GF-D8 (cell line): ENCODE data around the gene EPB41L1.

Source experiments
- DNase-seq: peaks from one replicate; lab custom pipeline; 2025; lab: John Stamatoyannopoulos, UW

Gene EPB41L1

DNA sequence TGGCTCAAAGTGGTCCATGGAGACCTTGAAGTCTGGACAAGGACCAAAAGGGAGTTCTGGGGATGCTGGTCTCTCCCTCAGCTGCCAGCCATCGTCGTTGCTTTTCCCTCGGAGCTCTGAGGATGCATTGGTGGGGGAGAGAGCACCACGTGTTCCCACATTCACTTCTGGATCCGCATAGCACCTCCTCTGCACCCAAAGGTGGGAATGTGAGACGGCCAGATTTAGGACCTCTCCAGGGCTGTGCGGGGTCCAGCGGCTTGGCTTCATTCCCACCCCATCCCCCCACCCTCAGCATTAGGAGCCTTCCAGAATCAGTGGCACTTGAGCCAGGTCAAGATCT is 1.1 kb downstream of the EPB41L1 start:
- no peak for DNase-seq

DNA sequence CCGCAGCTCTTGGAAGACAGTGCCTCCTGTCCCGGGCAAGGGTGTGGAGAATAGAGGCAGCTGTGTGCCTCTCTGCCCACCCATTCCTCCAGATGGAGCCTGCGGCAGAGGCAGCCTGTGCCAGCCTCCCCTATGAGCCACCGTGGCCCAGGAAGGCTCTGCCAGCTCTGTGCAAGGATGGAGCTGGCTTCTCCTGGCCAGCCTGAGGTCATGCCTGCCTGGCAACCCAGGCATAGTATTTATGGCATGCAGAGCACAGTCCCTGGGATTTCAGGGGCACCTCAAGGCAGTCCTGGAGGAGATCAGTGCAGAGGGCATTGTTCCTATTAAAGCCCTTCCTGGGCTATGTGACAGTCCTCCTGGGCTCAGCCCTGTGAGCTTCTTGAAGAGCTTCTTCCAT is 1.5 kb downstream of the EPB41L1 start:
- no peak for DNase-seq

DNA sequence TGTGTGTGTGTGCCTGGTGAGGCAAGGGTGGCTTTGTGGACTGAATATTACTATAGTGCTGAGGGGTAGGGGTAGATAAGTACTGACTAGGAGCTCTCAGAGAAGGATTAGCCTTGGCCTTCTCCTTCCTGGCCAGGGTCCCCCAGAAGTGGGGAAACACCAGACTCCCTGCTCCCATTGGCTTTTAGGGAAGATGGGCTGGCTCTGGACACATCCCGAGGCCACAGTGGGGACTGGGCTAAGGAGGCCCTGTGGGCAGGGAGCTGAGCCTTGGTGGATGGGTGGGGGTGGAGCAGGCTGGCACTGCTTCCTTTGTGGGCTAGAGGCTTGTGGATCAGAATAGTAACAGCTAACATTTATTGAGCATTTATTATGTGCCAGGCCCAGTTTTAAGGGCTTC is 3.1 kb downstream of the EPB41L1 start:
- DNase-seq = no peak

- DNase-seq = no peak
Observed at GRCh38 chr20:36158160-36158741, 3.7 kb downstream of the EPB41L1 start.

DNA sequence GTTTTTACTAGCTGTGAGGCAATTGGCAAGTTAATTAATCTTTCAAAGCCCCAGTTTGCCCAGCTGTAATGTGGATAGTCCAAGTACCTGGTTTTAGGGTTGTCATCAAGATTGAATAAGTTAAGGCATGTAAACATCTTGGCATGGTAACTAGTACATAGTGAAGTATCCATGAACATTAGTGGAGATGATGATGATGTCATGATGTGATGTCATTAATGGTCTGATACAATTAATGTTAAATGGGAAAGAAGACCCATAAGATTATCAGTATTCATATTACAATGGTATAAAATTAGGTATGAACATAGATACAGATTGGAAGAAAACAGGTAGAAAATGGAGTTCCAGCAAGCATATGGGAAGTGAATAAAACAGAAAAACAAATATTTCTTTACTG is 5.3 kb downstream of the EPB41L1 start:
- DNase-seq = no peak

DNA sequence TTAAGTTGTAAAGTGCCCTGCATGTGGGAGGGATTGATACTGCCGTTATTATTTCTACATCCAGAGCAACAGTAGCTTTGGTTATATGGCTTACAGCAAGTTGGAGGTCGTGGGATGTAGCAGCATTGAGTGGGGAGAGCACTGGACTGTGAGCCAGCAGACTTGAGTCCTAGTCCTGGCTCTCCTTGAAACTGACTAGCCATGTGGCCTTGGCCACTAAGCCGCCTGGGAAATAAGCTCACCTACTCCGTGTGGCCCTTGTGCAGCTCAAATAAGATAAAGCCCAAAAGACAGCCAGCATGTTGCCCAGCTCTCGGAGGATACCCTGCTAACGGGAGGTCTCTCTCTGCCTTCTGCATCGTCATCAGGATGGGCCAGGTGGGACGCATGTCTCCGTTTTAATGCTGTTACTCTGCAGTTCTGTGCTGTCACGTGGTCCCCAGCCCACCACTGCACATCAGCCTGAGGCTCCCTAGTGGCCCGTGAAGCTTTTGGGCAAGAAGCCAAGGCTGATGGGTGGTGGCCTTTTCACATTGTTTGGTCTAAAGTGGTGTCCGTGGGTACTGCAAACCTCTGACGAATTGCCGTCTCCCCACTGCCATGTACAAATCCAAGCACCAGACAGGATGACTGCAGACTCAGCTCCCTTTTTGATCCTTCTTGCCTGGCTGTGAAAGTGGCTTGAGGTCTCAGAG is 7.9 kb downstream of the EPB41L1 start:
- no peak for DNase-seq

GRCh38 chr20:36167902-36168503 is 13.5 kb downstream of the EPB41L1 start:
- DNase-seq = no peak

DNA sequence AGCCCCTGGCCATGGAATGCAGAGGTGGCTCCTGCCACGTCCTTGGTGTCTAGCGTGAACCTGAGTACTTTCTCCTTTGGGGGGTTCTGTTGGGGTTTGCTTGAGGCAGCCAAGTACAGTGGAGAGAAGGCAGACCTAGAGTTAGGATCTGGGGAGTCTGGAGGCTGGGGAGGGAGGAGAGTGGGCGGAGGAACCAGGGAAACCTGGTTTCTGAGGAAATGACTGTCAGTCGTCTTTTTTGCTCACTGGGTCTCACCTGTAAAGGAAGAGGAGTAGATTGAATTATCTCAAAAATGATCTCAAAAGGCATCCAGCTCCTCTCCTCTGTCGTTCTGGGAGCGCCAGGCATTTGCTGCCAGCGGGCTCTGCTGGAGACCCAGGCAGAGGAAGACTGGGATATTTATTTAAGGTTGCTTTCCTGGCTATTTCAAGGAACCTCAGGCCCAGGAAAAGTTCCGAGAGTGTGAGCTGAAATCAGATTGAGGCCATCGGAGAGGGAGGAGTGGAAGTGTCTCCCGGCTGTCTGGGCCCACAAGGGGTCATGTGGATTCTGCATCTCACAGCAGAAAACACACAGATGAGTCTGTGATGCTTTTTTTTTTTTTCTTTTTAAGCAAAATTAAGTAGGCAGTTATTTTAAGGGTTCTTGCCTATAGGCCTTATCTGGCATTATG is 16.1 kb downstream of the EPB41L1 start:
- DNase-seq = no peak

DNA sequence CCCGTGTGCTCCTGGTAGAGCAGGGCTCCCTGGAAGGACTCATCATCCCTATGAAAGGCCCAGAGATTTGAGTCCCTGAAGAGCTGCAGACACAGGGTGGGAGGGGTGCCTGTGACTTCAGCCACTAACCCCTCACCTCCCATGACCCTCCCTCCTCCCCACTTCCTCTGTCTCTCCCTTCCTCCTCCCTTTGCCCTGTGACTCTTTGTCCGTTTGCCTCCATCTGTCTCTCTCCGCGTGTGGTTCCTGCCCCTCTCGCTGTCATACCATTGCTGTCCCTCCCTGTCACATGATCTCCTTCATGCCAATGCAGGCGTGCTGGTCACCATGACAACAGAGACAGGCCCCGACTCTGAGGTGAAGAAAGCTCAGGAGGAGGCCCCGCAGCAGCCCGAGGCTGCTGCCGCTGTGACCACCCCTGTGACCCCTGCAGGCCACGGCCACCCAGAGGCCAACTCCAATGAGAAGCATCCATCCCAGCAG is 19.0 kb downstream of the EPB41L1 start:
- no peak for DNase-seq

DNA sequence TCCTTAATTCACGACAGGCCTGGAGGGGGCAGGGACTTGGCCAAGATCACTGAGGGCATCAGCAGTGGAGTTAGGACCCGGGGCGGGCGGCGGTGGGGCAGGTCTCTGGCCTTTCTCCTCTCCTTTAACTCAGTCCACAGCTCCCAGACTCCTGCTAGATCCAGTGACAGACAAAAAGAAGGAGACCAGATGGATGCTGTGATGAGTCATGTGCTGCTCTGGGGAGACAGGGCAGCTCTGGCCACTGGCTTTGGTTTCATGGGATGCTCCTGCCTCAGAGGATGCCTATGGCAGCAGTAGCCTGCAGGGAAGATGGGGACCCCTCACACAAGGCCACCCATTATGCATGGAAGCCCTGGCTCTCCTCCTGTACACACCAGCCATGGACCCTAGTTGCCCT is 20.5 kb downstream of the EPB41L1 start:
- DNase-seq = no peak

DNA sequence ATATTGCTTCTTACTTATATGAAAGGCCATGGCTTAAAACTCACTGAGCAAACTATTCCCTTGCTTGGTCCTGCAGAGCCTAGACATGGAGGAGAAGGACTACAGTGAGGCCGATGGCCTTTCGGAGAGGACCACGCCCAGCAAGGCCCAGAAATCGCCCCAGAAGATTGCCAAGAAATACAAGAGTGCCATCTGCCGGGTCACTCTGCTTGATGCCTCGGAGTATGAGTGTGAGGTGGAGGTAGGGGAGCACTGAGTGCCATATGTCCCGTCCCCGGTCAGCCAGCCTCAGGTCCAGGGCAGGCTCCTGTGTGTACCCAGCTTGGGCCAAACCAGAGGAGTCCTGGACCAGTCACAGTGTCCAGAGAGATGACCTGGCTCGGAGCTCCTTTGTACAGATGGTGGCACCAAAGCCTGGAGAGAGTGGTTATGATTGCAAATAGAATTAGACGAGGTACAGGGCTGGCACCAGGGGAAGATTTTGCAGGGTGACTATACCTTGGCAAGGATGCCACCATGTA is 21.0 kb downstream of the EPB41L1 start:
- no peak for DNase-seq

DNA sequence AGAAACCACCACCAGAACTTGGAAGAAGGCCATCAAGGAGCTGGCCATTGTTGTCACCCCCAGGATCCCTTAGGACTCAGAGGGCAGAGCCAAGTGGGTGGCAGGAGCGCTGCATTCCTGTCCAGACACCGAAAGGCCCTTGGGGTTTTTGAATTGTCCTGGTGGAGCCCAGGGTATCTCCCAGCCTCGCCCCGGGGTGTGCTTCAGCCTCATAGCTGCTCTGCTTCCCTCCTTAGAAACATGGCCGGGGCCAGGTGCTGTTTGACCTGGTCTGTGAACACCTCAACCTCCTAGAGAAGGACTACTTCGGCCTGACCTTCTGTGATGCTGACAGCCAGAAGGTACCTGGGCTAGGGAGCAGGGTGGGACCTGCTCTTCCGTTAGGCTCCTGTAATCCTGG is 23.2 kb downstream of the EPB41L1 start:
- no peak for DNase-seq

GRCh38 chr20:36179170-36179945 is 24.8 kb downstream of the EPB41L1 start:
- DNase-seq = no peak

GRCh38 chr20:36180323-36180722 is 25.8 kb downstream of the EPB41L1 start:
- DNase-seq = no peak

DNA sequence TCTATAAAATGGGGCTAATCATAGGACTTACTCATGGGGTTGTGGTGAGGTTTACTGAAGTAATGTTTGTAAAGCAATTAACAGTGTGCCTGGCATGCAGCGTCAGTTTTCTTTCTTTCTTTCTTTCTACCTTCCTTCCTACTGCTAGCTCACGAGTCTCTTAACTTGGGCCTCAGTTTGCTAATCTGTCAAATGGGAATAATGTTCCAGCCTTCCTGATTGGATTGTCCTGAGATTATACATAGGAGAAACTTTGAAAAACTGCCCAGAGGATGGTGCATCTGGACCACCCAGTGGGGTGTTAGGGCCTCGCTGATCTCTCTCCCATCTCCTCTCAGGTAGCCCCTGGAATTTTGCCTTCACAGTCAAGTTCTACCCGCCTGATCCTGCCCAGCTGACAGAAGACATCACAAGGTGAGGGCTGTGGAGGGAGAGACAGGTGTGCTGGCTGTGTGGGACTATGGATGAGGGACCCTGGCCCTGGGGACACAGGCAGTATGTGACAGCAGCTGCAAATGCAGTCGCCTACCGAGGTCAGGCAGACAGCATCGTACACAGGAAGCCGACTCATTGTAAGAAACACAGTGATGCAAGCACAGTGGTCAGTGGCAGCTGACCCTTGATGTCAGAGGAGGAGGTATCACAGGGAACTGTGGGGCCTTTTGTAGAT is 27.5 kb downstream of the EPB41L1 start:
- no peak for DNase-seq

GRCh38 chr20:36182604-36183154 is 28.1 kb downstream of the EPB41L1 start:
- DNase-seq = no peak

DNA sequence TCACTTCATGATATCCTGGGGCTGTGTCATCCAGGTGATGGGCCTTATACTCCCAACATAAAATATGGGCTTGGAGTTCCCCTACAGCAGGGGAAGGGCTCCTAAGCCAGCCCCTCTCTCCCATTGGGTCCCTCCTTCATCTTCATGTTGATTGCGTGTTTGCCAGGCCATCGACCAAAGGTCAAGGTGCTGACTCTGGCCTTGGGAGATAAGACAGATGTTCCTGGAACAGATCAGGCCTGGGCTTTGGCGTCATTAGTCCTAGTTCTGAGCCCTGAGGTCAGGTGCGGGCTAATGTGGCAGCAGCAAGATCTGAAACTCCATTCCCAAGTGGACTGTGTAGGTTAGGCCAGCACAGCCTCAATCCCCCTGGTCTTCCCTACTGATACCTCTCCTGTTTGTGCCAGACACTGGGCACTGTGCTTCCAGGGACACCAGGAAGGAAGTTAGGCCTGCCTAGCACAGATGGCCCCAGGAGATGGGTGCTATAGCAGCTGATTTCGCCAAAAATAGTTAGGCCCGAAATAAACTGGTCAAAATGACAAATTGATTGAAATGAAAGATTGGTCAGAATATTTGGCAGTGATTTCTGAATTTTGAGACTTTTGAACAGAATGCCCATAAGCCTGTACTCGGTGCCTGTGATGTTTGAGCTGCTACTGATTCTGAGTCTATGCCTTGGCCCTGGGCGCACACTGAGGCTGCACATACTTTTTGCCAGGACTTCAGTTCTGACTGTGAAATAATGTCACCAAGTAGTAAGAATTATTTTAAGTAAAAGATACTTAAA is 28.8 kb downstream of the EPB41L1 start:
- no peak for DNase-seq

DNA sequence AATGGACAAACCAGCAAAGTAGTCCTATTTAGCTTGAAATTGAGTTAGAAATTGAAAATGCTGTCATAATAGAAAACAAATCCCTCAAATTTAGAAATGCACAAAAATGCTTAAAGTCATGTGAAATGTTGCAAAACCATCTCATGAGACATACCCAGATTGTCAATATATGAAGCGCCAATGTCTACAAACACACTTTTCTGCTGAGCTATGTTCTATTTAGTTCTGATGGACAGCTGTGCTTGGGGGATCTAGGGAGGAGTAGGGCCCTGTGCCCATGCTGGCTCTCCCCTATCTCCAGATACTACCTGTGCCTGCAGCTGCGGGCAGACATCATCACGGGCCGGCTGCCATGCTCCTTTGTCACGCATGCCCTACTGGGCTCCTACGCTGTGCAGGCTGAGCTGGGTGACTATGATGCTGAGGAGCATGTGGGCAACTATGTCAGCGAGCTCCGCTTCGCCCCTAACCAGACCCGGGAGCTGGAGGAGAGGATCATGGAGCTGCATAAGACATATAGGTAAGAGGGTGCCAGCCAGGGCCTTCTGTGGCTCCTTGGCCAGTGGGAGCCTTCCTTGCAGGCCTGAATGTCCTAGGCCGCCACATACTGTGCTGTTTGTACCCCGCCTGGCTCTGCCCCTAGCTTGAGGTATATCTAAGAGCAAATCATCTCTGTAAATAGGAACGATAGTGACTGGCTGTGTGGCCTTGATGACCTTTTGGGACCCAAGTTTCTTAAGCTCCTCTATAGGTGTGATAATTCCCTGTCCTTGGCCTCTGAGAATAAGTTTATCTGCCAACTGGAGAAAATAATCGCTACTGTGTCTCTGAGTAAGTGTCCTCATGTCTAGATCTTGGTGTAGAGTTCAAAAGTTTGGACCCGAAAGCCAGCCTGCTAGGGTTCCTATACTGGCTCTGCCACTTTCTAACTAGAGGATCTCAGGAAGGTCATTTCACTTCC is 30.6 kb downstream of the EPB41L1 start:
- DNase-seq = no peak
